Measurements from ENCODE around the gene ACLY.
"Not testable (repeated sequence)": the region's sequence is repeated elsewhere in the genome, so short reads cannot be mapped to it uniquely, and the experiment has no call there.

The ACLY gene

DNA sequence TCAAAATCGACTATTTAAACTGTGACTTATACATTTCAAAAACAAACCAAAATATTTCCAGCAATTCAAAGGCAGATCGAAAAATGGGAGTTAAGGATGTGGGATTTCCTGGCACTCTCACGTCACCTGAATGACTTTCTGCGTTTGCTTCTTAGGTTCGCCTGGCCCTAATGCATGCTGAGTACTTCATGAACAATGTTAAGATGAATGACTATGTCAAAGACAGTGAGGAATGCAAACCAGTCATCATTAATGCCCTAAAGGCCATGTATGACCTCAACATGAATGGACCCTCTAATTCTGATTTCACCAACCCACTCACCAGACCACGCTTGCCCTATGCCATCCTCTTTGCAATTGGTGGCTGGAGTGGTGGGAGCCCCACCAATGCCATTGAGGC is 73.8 kb downstream of the ACLY start:
- no peak overlapping the region for H4K8ac ChIP-seq (ENCODE audit: low read length)
- no peak overlapping the region for H3K4me2 ChIP-seq (ENCODE audit: low read length, poor library complexity, severe bottlenecking)
- no peak overlapping the region for H3K27ac ChIP-seq (ENCODE audit: low read length, poor library complexity, severe bottlenecking)
- H3K79me1 ChIP-seq (replicated peaks; ENCODE audit: low read length, poor library complexity, severe bottlenecking) = peaks cover 11% of the 10 kb centered on the region
- no peak overlapping the region for H2AFZ ChIP-seq (ENCODE audit: low read depth, low read length)
- H2BK12ac ChIP-seq (ENCODE audit: low read length in 2 of 2) = no peak overlapping the region
- no peak overlapping the region for H4K91ac ChIP-seq (ENCODE audit: low read length)
- no peak overlapping the region for H3K14ac ChIP-seq (ENCODE audit: low read length in 2 of 2)
- H3K9ac ChIP-seq (ENCODE audit: low read length) = no peak overlapping the region
- H3K9me3 ChIP-seq (ENCODE audit: control insufficient read depth, low read length) = no peaks in the 10 kb centered on the region
- H2BK5ac ChIP-seq (ENCODE audit: low read depth, low read length, poor library complexity, severe bottlenecking) = no peak overlapping the region
- no peak overlapping the region for H3K4ac ChIP-seq (ENCODE audit: low read depth in 1 of 2, low read length in 2 of 2)
- WGBS = 95% methylated on average over 5 of the region's 6 CpGs
- H3K4me1 ChIP-seq (ENCODE audit: control insufficient read depth, insufficient read depth, low read depth, low read length) = no peaks in the 10 kb centered on the region
- peaks cover 0 to 4% of the 10 kb centered on the region in 2 experiments for H3K36me3 ChIP-seq (ENCODE audit: control insufficient read depth in 1 of 2, insufficient read depth in 2 of 2, low read depth in 1 of 2, low read length in 2 of 2)
- no peak for DNase-seq
- H3K23ac ChIP-seq (ENCODE audit: low read length in 2 of 2) = no peak overlapping the region
- H3K4me3 ChIP-seq (ENCODE audit: insufficient read depth in 1 of 2, low read depth in 1 of 2, low read length in 2 of 2) = no peak overlapping the region
- H2BK15ac ChIP-seq (ENCODE audit: low read depth, poor library complexity, severe bottlenecking) = no peak overlapping the region
- no peaks in the 10 kb centered on the region for H3K27me3 ChIP-seq (ENCODE audit: control insufficient read depth in 1 of 2, insufficient read depth in 1 of 2, low read length in 2 of 2)
- no peak overlapping the region for H3K18ac ChIP-seq (ENCODE audit: low read depth in 1 of 2, low read length in 2 of 2)
- H2BK120ac ChIP-seq (ENCODE audit: low read depth, low read length) = no peak overlapping the region
- no peak overlapping the region for H2AK5ac ChIP-seq (ENCODE audit: low read length, severe bottlenecking)

- not testable (repeated sequence) for H3K9me3 ChIP-seq (ENCODE audit: control insufficient read depth, low read length); H3K14ac ChIP-seq (ENCODE audit: low read length in 2 of 2)
- 90% methylated on average over 6 of the region's 6 CpGs for WGBS
These were observed 78.0 kb downstream of the ACLY start for GRCh38 chr17:41840781-41841180.

GRCh38 chr17:41839448-41839847 is 79.3 kb downstream of the ACLY start:
- not testable (repeated sequence) for H2AFZ ChIP-seq (ENCODE audit: low read depth, low read length); H3K4me3 ChIP-seq (ENCODE audit: insufficient read depth in 1 of 2, low read depth in 1 of 2, low read length in 2 of 2); H3K14ac ChIP-seq (ENCODE audit: low read length in 2 of 2); H3K18ac ChIP-seq (ENCODE audit: low read depth in 1 of 2, low read length in 2 of 2); H4K91ac ChIP-seq (ENCODE audit: low read length); H3K27ac ChIP-seq (ENCODE audit: low read length, poor library complexity, severe bottlenecking); H3K9ac ChIP-seq (ENCODE audit: low read length); DNase-seq; H2BK12ac ChIP-seq (ENCODE audit: low read length in 2 of 2); H2BK15ac ChIP-seq (ENCODE audit: low read depth, poor library complexity, severe bottlenecking); H4K8ac ChIP-seq (ENCODE audit: low read length); H3K4me1 ChIP-seq (ENCODE audit: control insufficient read depth, insufficient read depth, low read depth, low read length); H2BK5ac ChIP-seq (ENCODE audit: low read depth, low read length, poor library complexity, severe bottlenecking); H2AK5ac ChIP-seq (ENCODE audit: low read length, severe bottlenecking); H2BK120ac ChIP-seq (ENCODE audit: low read depth, low read length); H3K27me3 ChIP-seq (ENCODE audit: control insufficient read depth in 1 of 2, insufficient read depth in 1 of 2, low read length in 2 of 2); H3K79me1 ChIP-seq (replicated peaks; ENCODE audit: low read length, poor library complexity, severe bottlenecking); H3K9me3 ChIP-seq (ENCODE audit: control insufficient read depth, low read length); H3K36me3 ChIP-seq (ENCODE audit: control insufficient read depth in 1 of 2, insufficient read depth in 2 of 2, low read depth in 1 of 2, low read length in 2 of 2); H3K4ac ChIP-seq (ENCODE audit: low read depth in 1 of 2, low read length in 2 of 2); H3K23ac ChIP-seq (ENCODE audit: low read length in 2 of 2); H3K4me2 ChIP-seq (ENCODE audit: low read length, poor library complexity, severe bottlenecking)
- WGBS = 92% methylated on average over 2 of the region's 2 CpGs

More at GRCh38 chr17:41840781-41841180, 78.0 kb downstream of the ACLY start:
- not testable (repeated sequence) for H3K4me1 ChIP-seq (ENCODE audit: control insufficient read depth, insufficient read depth, low read depth, low read length); H2BK5ac ChIP-seq (ENCODE audit: low read depth, low read length, poor library complexity, severe bottlenecking); H3K27me3 ChIP-seq (ENCODE audit: control insufficient read depth in 1 of 2, insufficient read depth in 1 of 2, low read length in 2 of 2); H4K8ac ChIP-seq (ENCODE audit: low read length); H3K27ac ChIP-seq (ENCODE audit: low read length, poor library complexity, severe bottlenecking); H3K18ac ChIP-seq (ENCODE audit: low read depth in 1 of 2, low read length in 2 of 2); H2AK5ac ChIP-seq (ENCODE audit: low read length, severe bottlenecking); H2AFZ ChIP-seq (ENCODE audit: low read depth, low read length); H3K23ac ChIP-seq (ENCODE audit: low read length in 2 of 2); H4K91ac ChIP-seq (ENCODE audit: low read length); H3K4me2 ChIP-seq (ENCODE audit: low read length, poor library complexity, severe bottlenecking); H3K79me1 ChIP-seq (replicated peaks; ENCODE audit: low read length, poor library complexity, severe bottlenecking); H2BK12ac ChIP-seq (ENCODE audit: low read length in 2 of 2); H3K4ac ChIP-seq (ENCODE audit: low read depth in 1 of 2, low read length in 2 of 2); H3K9ac ChIP-seq (ENCODE audit: low read length); H3K36me3 ChIP-seq (ENCODE audit: control insufficient read depth in 1 of 2, insufficient read depth in 2 of 2, low read depth in 1 of 2, low read length in 2 of 2); H2BK120ac ChIP-seq (ENCODE audit: low read depth, low read length); H2BK15ac ChIP-seq (ENCODE audit: low read depth, poor library complexity, severe bottlenecking); H3K4me3 ChIP-seq (ENCODE audit: insufficient read depth in 1 of 2, low read depth in 1 of 2, low read length in 2 of 2); DNase-seq

DNA sequence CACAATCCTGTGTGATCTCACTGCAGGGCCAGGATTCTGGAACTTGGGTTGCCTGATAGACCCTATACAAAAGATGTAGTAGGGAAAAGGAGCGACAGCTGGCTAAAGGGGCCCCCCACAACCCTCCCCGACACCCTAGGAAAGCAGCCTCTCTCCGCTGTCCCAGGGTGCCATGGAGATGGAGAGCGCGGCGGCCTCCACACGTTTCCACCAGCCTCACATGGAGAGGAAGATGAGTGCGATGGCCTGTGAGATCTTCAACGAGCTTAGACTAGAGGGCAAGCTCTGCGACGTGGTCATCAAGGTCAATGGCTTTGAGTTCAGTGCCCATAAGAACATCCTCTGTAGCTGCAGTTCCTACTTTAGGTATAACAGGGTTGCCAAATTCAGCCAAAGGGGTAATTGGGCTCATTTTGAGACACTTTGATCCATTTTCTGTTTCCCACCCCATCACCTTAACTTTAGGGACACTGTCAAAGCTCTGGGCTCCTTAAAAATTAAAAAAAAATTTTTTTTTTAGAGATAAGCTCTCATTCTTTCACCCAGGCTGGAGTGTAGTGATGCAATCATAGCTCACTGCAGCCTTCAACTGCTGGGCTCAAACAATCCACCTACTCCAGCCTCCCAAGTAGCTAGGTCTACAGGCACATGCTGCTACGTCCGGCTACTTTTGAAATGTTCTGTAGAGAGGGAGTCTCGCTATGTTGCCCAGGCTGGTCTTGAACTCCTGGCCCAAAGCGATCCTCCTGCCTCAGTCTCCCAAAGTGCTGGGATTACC is 80.8 kb downstream of the ACLY start, which contains the start of gene KLHL10:
KLHL10 (plus strand) TSS at position 65 of the 778 bp plus-strand sequence; CDS start at position 173, 108 bp downstream.
- no peak within 1 kb of the TSS for H3K4me2 ChIP-seq (ENCODE audit: low read length, poor library complexity, severe bottlenecking)
- H3K9me3 ChIP-seq (ENCODE audit: control insufficient read depth, low read length) = no peaks in the 10 kb centered on the region

More for the DNA sequence above, 80.8 kb downstream of the ACLY start, which contains the start of gene KLHL10:
- no peak within 1 kb of the TSS for H2BK15ac ChIP-seq (ENCODE audit: low read depth, poor library complexity, severe bottlenecking)
- no peak within 1 kb of the TSS for H3K23ac ChIP-seq (ENCODE audit: low read length in 2 of 2)
- H2BK5ac ChIP-seq (ENCODE audit: low read depth, low read length, poor library complexity, severe bottlenecking) = no peak within 1 kb of the TSS
- no peak within 1 kb of the TSS for H3K18ac ChIP-seq (ENCODE audit: low read depth in 1 of 2, low read length in 2 of 2)
- H3K36me3 ChIP-seq (ENCODE audit: control insufficient read depth in 1 of 2, insufficient read depth in 2 of 2, low read depth in 1 of 2, low read length in 2 of 2) = peaks cover 0 to 13% of the 10 kb centered on the region in 2 experiments
- H3K4me1 ChIP-seq (ENCODE audit: control insufficient read depth, insufficient read depth, low read depth, low read length) = peaks cover 6% of the 10 kb centered on the region
- WGBS = 96% methylated on average over 15 of the region's 15 CpGs
- H3K27me3 ChIP-seq (ENCODE audit: control insufficient read depth in 1 of 2, insufficient read depth in 1 of 2, low read length in 2 of 2) = no peaks in the 10 kb centered on the region
- no peak within 1 kb of the TSS for H2AFZ ChIP-seq (ENCODE audit: low read depth, low read length)
- DNase-seq = no peak
- H2AK5ac ChIP-seq (ENCODE audit: low read length, severe bottlenecking) = peak within 1 kb of the TSS; percentile 27
- no peak within 1 kb of the TSS for H4K91ac ChIP-seq (ENCODE audit: low read length)
- no peak within 1 kb of the TSS for H2BK12ac ChIP-seq (ENCODE audit: low read length in 2 of 2)
- H4K8ac ChIP-seq (ENCODE audit: low read length) = peak within 1 kb of the TSS; percentile 36
- no peak within 1 kb of the TSS for H2BK120ac ChIP-seq (ENCODE audit: low read depth, low read length)
- H3K4me3 ChIP-seq (ENCODE audit: insufficient read depth in 1 of 2, low read depth in 1 of 2, low read length in 2 of 2) = peak within 1 kb of the TSS in 1 of 2 experiments; percentile 88
- peaks cover 10% of the 10 kb centered on the region for H3K79me1 ChIP-seq (replicated peaks; ENCODE audit: low read length, poor library complexity, severe bottlenecking)
- H3K27ac ChIP-seq (ENCODE audit: low read length, poor library complexity, severe bottlenecking) = no peak within 1 kb of the TSS
- no peak within 1 kb of the TSS for H3K14ac ChIP-seq (ENCODE audit: low read length in 2 of 2)
- H3K9ac ChIP-seq (ENCODE audit: low read length) = peak within 1 kb of the TSS; percentile 88
- no peak within 1 kb of the TSS for H3K4ac ChIP-seq (ENCODE audit: low read depth in 1 of 2, low read length in 2 of 2)
